A673 (cell line): ENCODE data around the gene CEP126. TPM values are rescaled to one million over a fixed set of nuclear protein-coding genes. Genes with fewer than 3 reads are reported as not detected.
A peak's percentile ranks its signal among the peaks of the same experiment; 100 is the strongest.

Source experiments
- BruUV-seq: library from RNA; stranded (reverse); fragments of 400-500 nt; replicated peaks from 2 replicates; lab custom pipeline; 2021; lab: Mats Ljungman, UMichigan
- CTCF ChIA-PET: fragments of 300-600 bp; sonication (Branson Sonifier 250); formaldehyde crosslinking; loops from one replicate; lab custom pipeline; 2022; ENCODE audit warnings: antibody characterized with exemption; lab: Charles Lee
- POLR2A ChIA-PET: fragments of 300-600 bp; sonication (Branson Sonifier 250); formaldehyde crosslinking; loops from one replicate; lab custom pipeline; 2022; ENCODE audit warnings: antibody characterized with exemption; ENCODE audit not compliant: low non-redundant PET; lab: Charles Lee
- DNase-seq: peaks from one replicate; pipeline ENCODE4 v3.0.0-alpha.2; 2015; ENCODE audit warnings: low spot score
- H3K27ac ChIP-seq: fragments of 200-600 bp; sonication (generic); 2 replicates; pipeline ENCODE4 v1.5.1; 2016; ENCODE audit warnings: mixed run types, low read depth, mild to moderate bottlenecking, mixed read lengths, antibody characterized with exemption, low read length; ENCODE audit not compliant: poor library complexity, severe bottlenecking
- H3K27me3 ChIP-seq: fragments of 200-600 bp; sonication (generic); replicated peaks from 2 replicates; pipeline ENCODE4 v1.6.1; 2017; ENCODE audit warnings: mixed run types, low read depth, mild to moderate bottlenecking, mixed read lengths, antibody characterized with exemption, low read length; ENCODE audit not compliant: insufficient read depth, poor library complexity
- H3K36me3 ChIP-seq: fragments of 200-600 bp; sonication (generic); 2 replicates; pipeline ENCODE4 v1.6.1; 2016; ENCODE audit warnings: mixed run types, mild to moderate bottlenecking, mixed read lengths, antibody characterized with exemption, low read length; ENCODE audit not compliant: insufficient read depth, poor library complexity, severe bottlenecking
- H3K4me1 ChIP-seq: fragments of 200-600 bp; sonication (generic); 2 replicates; pipeline ENCODE4 v1.6.1; 2017; ENCODE audit warnings: mixed run types, mild to moderate bottlenecking, mixed read lengths, antibody characterized with exemption, low read length; ENCODE audit not compliant: insufficient read depth, poor library complexity, severe bottlenecking
- H3K4me3 ChIP-seq: fragments of 200-600 bp; sonication (generic); 2 replicates; pipeline ENCODE4 v1.5.1; 2016; ENCODE audit warnings: low read depth, mixed run types, mild to moderate bottlenecking, mixed read lengths, low read length; ENCODE audit not compliant: poor library complexity, severe bottlenecking
- H3K9me3 ChIP-seq: fragments of 200-600 bp; sonication (generic); 2 replicates; pipeline ENCODE4 v1.6.1; 2016; ENCODE audit warnings: mixed run types, low read depth, mild to moderate bottlenecking, mixed read lengths, antibody characterized with exemption, low read length; ENCODE audit not compliant: poor library complexity, severe bottlenecking
- CTCF ChIP-seq: fragments of 300-800, 200-600 bp; sonication (generic); conservative IDR thresholded peaks from 2 replicates; pipeline ENCODE4 v1.5.1; 2017; ENCODE audit warnings: low read depth, mild to moderate bottlenecking, antibody characterized with exemption, low read length, moderate library complexity, mixed read lengths
- EZH2 ChIP-seq: fragments of 200-600 bp; sonication (generic); IDR thresholded peaks from 2 replicates; pipeline ENCODE4 v1.6.1; 2017; ENCODE audit warnings: borderline replicate concordance, low read depth, mild to moderate bottlenecking, mixed read lengths, antibody characterized with exemption, low read length; ENCODE audit not compliant: poor library complexity, severe bottlenecking
- intact Hi-C: fragments of 100-400 bp; cut with micrococcal nuclease; formaldehyde crosslinking; loops from one replicate; pipeline ENCODE4 v1.10.0; 2022; ENCODE audit not compliant: unreplicated experiment
- total RNA-seq: library from RNA; stranded (reverse); gene quantifications from 2 replicates; pipeline ENCODE4 v1.2.3, GENCODE V29; 2021

Gene CEP126
- total RNA-seq, 1 experiment from 2014 or later, result 2.3 TPM

GRCh38 chr11:102010776-102011494 lies 96.1 kb downstream of the CEP126 start:
- no TSS peak for BruUV-seq
- intact Hi-C loops, result loop anchor here (5.0 kb wide), 1 partner anchor 101 kb away; the partner anchor contains the start of gene YAP1
- Histone ChIP-seq H3K27ac (no peak overlapping the region), H3K36me3 (no peaks in the 10 kb centered on the region), H3K9me3 (no peaks in the 10 kb centered on the region), H3K4me3 (no peak overlapping the region), H3K27me3 (no peaks in the 10 kb centered on the region), H3K4me1 (peaks cover 8% of the 10 kb centered on the region)
- TF ChIP-seq CTCF, result no peak
- TF ChIP-seq EZH2, result no peak
- peak; percentile 91 for DNase-seq
- CTCF ChIA-PET, result interaction anchor here (0.7 kb wide), 1 partner anchor 150 kb away, joined by 3 read pairs; no protein-coding TSS in a partner anchor
- POLR2A ChIA-PET, result no interaction called here

GRCh38 chr11:102012946-102013345 lies 98.1 kb downstream of the CEP126 start:
- no TSS peak for BruUV-seq
- peaks cover 17% of the 10 kb centered on the region for H3K4me1 ChIP-seq
- no peak for DNase-seq
- no peak for TF ChIP-seq EZH2
- H3K9me3 ChIP-seq, result no peaks in the 10 kb centered on the region
- ChIA-PET POLR2A (no interaction called here), CTCF (no interaction called here)
- no peaks in the 10 kb centered on the region for H3K36me3 ChIP-seq
- no peak overlapping the region for H3K27ac ChIP-seq
- H3K27me3 ChIP-seq, result no peaks in the 10 kb centered on the region
- H3K4me3 ChIP-seq, result no peak overlapping the region
- intact Hi-C loops, result loop anchor here (5.0 kb wide), 1 partner anchor 99 kb away; the partner anchor contains the start of gene YAP1

- peaks cover 21% of the 10 kb centered on the region for H3K4me1 ChIP-seq
- TF ChIP-seq EZH2 (no peak), CTCF (no peak)
- CTCF ChIA-PET, result interaction anchor here (0.7 kb wide), 1 partner anchor 154 kb away, joined by 4 read pairs; no protein-coding TSS in a partner anchor
- BruUV-seq, result no TSS peak
- no peak overlapping the region for H3K27ac ChIP-seq
- no peaks in the 10 kb centered on the region for H3K27me3 ChIP-seq
- POLR2A ChIA-PET, result no interaction called here
- H3K9me3 ChIP-seq, result no peaks in the 10 kb centered on the region
- no peaks in the 10 kb centered on the region for H3K36me3 ChIP-seq
- intact Hi-C loops, result loop anchor here (5.0 kb wide), 1 partner anchor 98 kb away; the partner anchor contains the start of gene YAP1
- no peak overlapping the region for H3K4me3 ChIP-seq
- no peak for DNase-seq
These were observed 99.9 kb downstream of the CEP126 start for GRCh38 chr11:102014756-102015155.

- Histone ChIP-seq H3K27ac (no peak overlapping the region), H3K4me3 (no peak overlapping the region), H3K27me3 (no peaks in the 10 kb centered on the region), H3K4me1 (peaks cover 13% of the 10 kb centered on the region), H3K9me3 (no peaks in the 10 kb centered on the region), H3K36me3 (no peaks in the 10 kb centered on the region)
- no TSS peak for BruUV-seq
- POLR2A ChIA-PET, result no interaction called here
- intact Hi-C loops, result no loop called here
- CTCF ChIA-PET, result no interaction called here
- DNase-seq, result no peak
- no peak for TF ChIP-seq CTCF
- no peak for TF ChIP-seq EZH2
These were observed 102.2 kb downstream of the CEP126 start for GRCh38 chr11:102017026-102017425.
